Activated T-cell treated with anti-CD3 and anti-CD28 coated beads for 1 hour (primary cell): ENCODE measurements around the gene AEN.

Source experiments
- DNase-seq: peaks from one replicate; pipeline ENCODE4 v3.0.0-alpha.2; 2020; ENCODE audit warnings: low read depth

AEN gene

DNA sequence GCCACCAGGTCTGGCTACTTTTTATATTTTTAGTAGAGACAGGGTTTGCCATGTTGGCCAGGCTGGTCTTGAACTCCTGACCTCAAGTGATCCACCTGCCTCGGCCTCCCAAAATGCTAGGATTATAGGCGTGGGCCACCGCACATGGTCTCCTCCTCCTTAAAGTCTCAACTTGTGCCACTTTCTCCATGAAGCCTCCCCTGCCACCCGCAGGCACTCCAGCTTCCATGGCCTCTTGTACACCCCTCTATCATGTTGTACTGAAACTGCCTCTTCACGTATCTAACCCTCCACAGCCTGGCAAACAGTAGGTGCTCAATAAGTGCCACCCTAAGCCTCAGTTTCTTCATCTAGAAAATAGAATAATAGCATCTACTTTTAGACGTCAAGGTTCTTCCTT, 57.6 kb downstream of the AEN start:
- no peak for DNase-seq

DNA sequence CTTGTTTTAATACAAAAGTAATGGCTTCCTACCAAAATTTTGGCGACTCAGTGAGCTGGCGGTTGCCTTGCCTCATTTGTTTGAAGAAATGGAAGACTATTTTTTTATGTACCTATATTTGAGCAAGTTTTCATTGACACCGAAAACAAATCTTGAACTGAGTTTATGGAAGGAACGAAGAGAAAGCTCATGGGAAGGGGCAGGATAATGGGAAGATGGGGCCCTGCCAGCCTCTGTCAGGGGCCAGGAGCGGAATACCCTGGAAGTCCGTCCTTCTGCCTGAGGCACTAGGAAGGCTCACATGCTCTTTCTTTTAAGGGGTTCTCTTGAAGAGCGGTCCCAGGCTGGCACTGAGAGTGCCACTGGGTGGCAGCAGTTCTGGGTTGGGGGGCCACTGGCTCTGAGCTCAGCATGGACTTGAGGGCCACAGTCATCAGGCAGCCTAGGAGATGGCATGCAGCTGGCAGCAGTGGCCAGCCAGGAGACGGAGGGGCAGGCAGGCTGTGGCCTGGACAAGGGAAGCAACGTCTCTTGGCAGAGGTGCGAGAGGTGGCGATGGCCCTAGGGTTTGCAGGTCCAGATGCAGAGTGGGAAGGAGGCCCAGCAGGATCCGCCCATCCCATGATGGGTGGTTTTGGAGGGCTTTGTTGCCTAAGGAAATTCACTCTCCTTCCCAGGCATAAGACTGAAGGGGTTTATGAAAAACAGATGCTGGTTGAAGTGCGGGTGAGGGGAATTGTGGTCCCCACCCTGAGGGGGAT, 59.3 kb downstream of the AEN start:
- no peak for DNase-seq

DNA sequence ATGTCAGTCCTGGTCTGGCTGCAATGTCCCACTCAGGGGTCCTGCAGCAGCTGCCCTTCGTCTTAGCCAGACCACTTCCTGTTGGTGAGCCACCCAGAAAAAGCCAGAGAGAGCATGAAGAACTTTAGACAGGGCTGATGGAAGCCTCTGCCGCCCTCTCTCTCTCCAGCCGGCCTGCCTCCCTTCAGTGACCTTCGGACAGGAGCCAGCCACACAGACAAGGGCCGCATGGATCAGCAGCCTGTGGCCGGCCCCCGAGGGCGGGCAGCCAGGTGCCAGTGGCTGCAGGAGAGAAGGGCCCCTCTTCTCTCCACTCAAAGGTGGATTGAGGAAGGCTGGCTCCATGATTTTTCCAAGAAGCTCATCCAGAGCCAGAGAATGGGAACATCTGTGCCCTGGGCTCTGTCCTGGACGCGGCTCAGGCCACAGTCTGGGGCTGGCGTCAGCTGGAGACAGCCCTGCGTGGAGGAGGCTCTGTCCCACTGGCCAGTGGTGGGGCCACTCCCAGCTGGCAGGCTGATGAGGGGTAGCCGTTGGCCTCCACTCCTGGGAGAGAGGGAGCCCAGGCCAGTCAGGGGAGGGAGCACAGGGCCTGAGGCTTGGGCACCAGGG, 60.6 kb downstream of the AEN start:
- no peak for DNase-seq
